ENCODE measurements around the gene NBEA.

- TF ChIP-seq CTCF (tag by site-specific recombination; IDR thresholded peaks at IDR 0.05): no peak
- TF ChIP-seq ZNF585B (tag by site-specific recombination; IDR thresholded peaks at IDR 0.05): no peak
Observed at GRCh38 chr13:35479038-35479492, 537.0 kb downstream of the NBEA start.
